Stomach smooth muscle (tissue), 2 donors: Measurements from ENCODE around the gene GFI1B.

Experiments used
- H3K27ac ChIP-seq: one replicate; pipeline ENCODE4 v1.7.0; 2013; ENCODE audit warnings: mild to moderate bottlenecking, low read length, inconsistent platforms
- H3K27me3 ChIP-seq, 2 donors: one replicate each; pipeline ENCODE4 v1.7.0; 2013; ENCODE audit warnings: low read length in 2 of 2; ENCODE audit not compliant: insufficient read depth in 2 of 2, control insufficient read depth in 1 of 2
- H3K36me3 ChIP-seq, 2 donors: one replicate each; pipeline ENCODE4 v1.7.0; 2013; ENCODE audit warnings: low read length in 2 of 2; ENCODE audit not compliant: control insufficient read depth in 2 of 2, insufficient read depth in 2 of 2
- H3K4me1 ChIP-seq: one replicate; pipeline ENCODE4 v1.7.0; 2013; ENCODE audit warnings: low read length; ENCODE audit not compliant: control insufficient read depth, insufficient read depth
- H3K4me3 ChIP-seq, 2 donors: one replicate each; pipeline ENCODE4 v1.7.0; 2013; ENCODE audit warnings: low read length in 2 of 2
- H3K9ac ChIP-seq, 2 donors: one replicate each; pipeline ENCODE4 v1.7.0; 2013; ENCODE audit warnings: low read length in 2 of 2, mild to moderate bottlenecking in 1 of 2
- H3K9me3 ChIP-seq, 2 donors: one replicate each; pipeline ENCODE4 v1.7.0; 2013; ENCODE audit warnings: low read length in 2 of 2; ENCODE audit not compliant: control insufficient read depth in 2 of 2
- donor health status: healthy.
- donor health status: Pancreatic carcinoma.

The GFI1B gene

GRCh38 chr9:133023117-133023890 is 44.8 kb downstream of the GFI1B start:
- Histone ChIP-seq H3K27me3 (no peaks in the 10 kb centered on the region), H3K9ac (no peak overlapping the region), H3K4me3 (no peak overlapping the region), H3K27ac (no peak overlapping the region), H3K36me3 (no peaks in the 10 kb centered on the region), H3K4me1 (no peaks in the 10 kb centered on the region), H3K9me3 (no peaks in the 10 kb centered on the region)

GRCh38 chr9:133026426-133026825 is 47.9 kb downstream of the GFI1B start:
- no peaks in the 10 kb centered on the region for H3K9me3 ChIP-seq
- H3K9ac ChIP-seq: no peak overlapping the region
- H3K4me1 ChIP-seq: peaks cover 17% of the 10 kb centered on the region
- no peak overlapping the region for H3K4me3 ChIP-seq
- no peaks in the 10 kb centered on the region for H3K36me3 ChIP-seq
- no peaks in the 10 kb centered on the region for H3K27me3 ChIP-seq
- no peak overlapping the region for H3K27ac ChIP-seq

GRCh38 chr9:133027134-133027533 is 48.6 kb downstream of the GFI1B start:
- H3K27me3 ChIP-seq: no peaks in the 10 kb centered on the region
- no peak overlapping the region for H3K9ac ChIP-seq
- H3K9me3 ChIP-seq: no peaks in the 10 kb centered on the region
- no peak overlapping the region for H3K27ac ChIP-seq
- peaks cover 24% of the 10 kb centered on the region for H3K4me1 ChIP-seq
- no peak overlapping the region for H3K4me3 ChIP-seq
- H3K36me3 ChIP-seq: no peaks in the 10 kb centered on the region

GRCh38 chr9:133028221-133028620 is 49.7 kb downstream of the GFI1B start:
- H3K4me3 ChIP-seq: no peak overlapping the region
- H3K9me3 ChIP-seq: no peaks in the 10 kb centered on the region
- H3K27me3 ChIP-seq: no peaks in the 10 kb centered on the region
- peaks cover 0 to 3% of the 10 kb centered on the region in 2 donors for H3K36me3 ChIP-seq
- no peak overlapping the region for H3K27ac ChIP-seq
- no peak overlapping the region for H3K9ac ChIP-seq
- H3K4me1 ChIP-seq: peaks cover 31% of the 10 kb centered on the region

GRCh38 chr9:133029994-133030316 is 51.5 kb downstream of the GFI1B start:
- Histone ChIP-seq H3K27ac (peak overlapping the region; percentile 77), H3K4me3 (peak overlapping the region; percentile 80 to 97), H3K9me3 (no peaks in the 10 kb centered on the region), H3K4me1 (peaks cover 35% of the 10 kb centered on the region), H3K9ac (peak overlapping the region; percentile 91 to 93), H3K36me3 (peaks cover 0 to 4% of the 10 kb centered on the region in 2 donors), H3K27me3 (no peaks in the 10 kb centered on the region)

GRCh38 chr9:133030317-133031129 is 52.0 kb downstream of the GFI1B start, which contains the start of gene GTF3C5:
GTF3C5 (plus strand) TSS chr9:133030997; CDS start chr9:133031012, 15 bp downstream.
- Histone ChIP-seq H3K27me3 (no peaks in the 10 kb centered on the region), H3K9ac (peak within 1 kb of the TSS; percentile 91 to 94), H3K27ac (peak within 1 kb of the TSS; percentile 77), H3K9me3 (no peaks in the 10 kb centered on the region), H3K4me3 (peak within 1 kb of the TSS; percentile 81 to 97), H3K36me3 (peaks cover 0 to 4% of the 10 kb centered on the region in 2 donors), H3K4me1 (peaks cover 37% of the 10 kb centered on the region)

GRCh38 chr9:133031130-133031422 is 52.6 kb downstream of the GFI1B start:
- Histone ChIP-seq H3K9ac (peak overlapping the region; percentile 89 to 94), H3K4me3 (peak overlapping the region; percentile 81 to 97), H3K4me1 (peaks cover 37% of the 10 kb centered on the region)

GRCh38 chr9:133031496-133031911 is 53.0 kb downstream of the GFI1B start:
- Histone ChIP-seq H3K4me1 (peaks cover 37% of the 10 kb centered on the region), H3K9me3 (no peaks in the 10 kb centered on the region), H3K9ac (peak overlapping the region; percentile 89 to 94), H3K4me3 (peak overlapping the region; percentile 81 to 97), H3K36me3 (peaks cover 0 to 4% of the 10 kb centered on the region in 2 donors), H3K27ac (no peak overlapping the region), H3K27me3 (no peaks in the 10 kb centered on the region)

More at GRCh38 chr9:133031130-133031422, 52.6 kb downstream of the GFI1B start:
- peak overlapping the region; percentile 77 for H3K27ac ChIP-seq
- peaks cover 0 to 4% of the 10 kb centered on the region in 2 donors for H3K36me3 ChIP-seq
- H3K27me3 ChIP-seq: no peaks in the 10 kb centered on the region
- H3K9me3 ChIP-seq: no peaks in the 10 kb centered on the region

- Histone ChIP-seq H3K9me3 (no peaks in the 10 kb centered on the region), H3K9ac (no peak overlapping the region), H3K4me1 (peaks cover 37% of the 10 kb centered on the region), H3K27ac (no peak overlapping the region), H3K27me3 (no peaks in the 10 kb centered on the region), H3K4me3 (peak overlapping the region; percentile 40 to 81), H3K36me3 (peaks cover 0 to 4% of the 10 kb centered on the region in 2 donors)
Measured at GRCh38 chr9:133032171-133032570, 53.7 kb downstream of the GFI1B start.

- peaks cover 22% of the 10 kb centered on the region for H3K4me1 ChIP-seq
- no peak overlapping the region for H3K27ac ChIP-seq
- peaks cover 0 to 7% of the 10 kb centered on the region in 2 donors for H3K36me3 ChIP-seq
- no peaks in the 10 kb centered on the region for H3K9me3 ChIP-seq
- no peak overlapping the region for H3K9ac ChIP-seq
- H3K27me3 ChIP-seq: no peaks in the 10 kb centered on the region
- no peak overlapping the region for H3K4me3 ChIP-seq
Measured at GRCh38 chr9:133035669-133036068, 57.2 kb downstream of the GFI1B start.
